Measurements from ENCODE around the gene BRSK1. TPM values are rescaled to one million over a fixed set of nuclear protein-coding genes. Genes with fewer than 3 reads are reported as not detected.

The BRSK1 gene
- total RNA-seq, 1 donor from 2014 or later: 6.5 TPM

GRCh38 chr19:55315956-55316525 is 32.2 kb downstream of the BRSK1 start:
- H3K9me3 ChIP-seq: no peaks in the 10 kb centered on the region
- H3K4me3 ChIP-seq: no peak overlapping the region
- H3K4me1 ChIP-seq: no peaks in the 10 kb centered on the region
- intact Hi-C loops (cut with DNase I): no loop called here
- H3K27ac ChIP-seq: no peak overlapping the region
- no peaks in the 10 kb centered on the region for H3K27me3 ChIP-seq
- DNase-seq (ENCODE audit: low spot score in 2 of 2): no peak
- TF ChIP-seq CTCF (IDR thresholded peaks at IDR 0.05): no peak
- no peaks in the 10 kb centered on the region for H3K36me3 ChIP-seq

GRCh38 chr19:55316646-55317045 is 32.8 kb downstream of the BRSK1 start:
- intact Hi-C loops (cut with DNase I): no loop called here
- no peaks in the 10 kb centered on the region for H3K27me3 ChIP-seq
- H3K9me3 ChIP-seq: no peaks in the 10 kb centered on the region
- no peaks in the 10 kb centered on the region for H3K4me1 ChIP-seq
- TF ChIP-seq CTCF (IDR thresholded peaks at IDR 0.05): no peak
- DNase-seq (ENCODE audit: low spot score in 2 of 2): no peak
- H3K4me3 ChIP-seq: no peak overlapping the region
- H3K27ac ChIP-seq: no peak overlapping the region
- no peaks in the 10 kb centered on the region for H3K36me3 ChIP-seq

- no peaks in the 10 kb centered on the region for H3K9me3 ChIP-seq
- H3K27me3 ChIP-seq: no peaks in the 10 kb centered on the region
- no peaks in the 10 kb centered on the region for H3K36me3 ChIP-seq
- no peak for TF ChIP-seq CTCF (IDR thresholded peaks at IDR 0.05)
- intact Hi-C loops (cut with DNase I): no loop called here
- no peak for DNase-seq (ENCODE audit: low spot score in 2 of 2)
- no peak overlapping the region for H3K4me3 ChIP-seq
- H3K27ac ChIP-seq: no peak overlapping the region
- H3K4me1 ChIP-seq: no peaks in the 10 kb centered on the region
Measured at GRCh38 chr19:55319785-55320184, 36.0 kb downstream of the BRSK1 start.

GRCh38 chr19:55320844-55321419 is 37.1 kb downstream of the BRSK1 start:
- TF ChIP-seq CTCF (IDR thresholded peaks at IDR 0.05): no peak
- no peak overlapping the region for H3K4me3 ChIP-seq
- no peak for DNase-seq (ENCODE audit: low spot score in 2 of 2)

GRCh38 chr19:55321466-55322137 is 37.8 kb downstream of the BRSK1 start:
- intact Hi-C loops (cut with DNase I): no loop called here
- Histone ChIP-seq H3K4me1 (no peaks in the 10 kb centered on the region), H3K36me3 (no peaks in the 10 kb centered on the region), H3K9me3 (no peaks in the 10 kb centered on the region), H3K4me3 (no peak overlapping the region), H3K27me3 (no peaks in the 10 kb centered on the region), H3K27ac (no peak overlapping the region)
- no peak for TF ChIP-seq CTCF (IDR thresholded peaks at IDR 0.05)
- no peak for DNase-seq (ENCODE audit: low spot score in 2 of 2)

More at GRCh38 chr19:55320844-55321419, 37.1 kb downstream of the BRSK1 start:
- Histone ChIP-seq H3K36me3 (no peaks in the 10 kb centered on the region), H3K27me3 (no peaks in the 10 kb centered on the region), H3K4me1 (no peaks in the 10 kb centered on the region), H3K27ac (no peak overlapping the region), H3K9me3 (no peaks in the 10 kb centered on the region)
- intact Hi-C loops (cut with DNase I): no loop called here

Measured in ascending aorta (tissue), 2 donors.